Smooth muscle cell (in vitro differentiated cells): ENCODE data around the gene LMAN2. TPM values are rescaled to one million over a fixed set of nuclear protein-coding genes. Genes with fewer than 3 reads are reported as not detected.

Experiments used
- DNase-seq: peaks from one replicate; lab custom pipeline; 2025; ENCODE audit not compliant: unreplicated experiment; lab: John Stamatoyannopoulos, UW
- H2AFZ ChIP-seq: fragments of 200-600 bp; sonication (generic); 2 replicates; pipeline ENCODE4 v1.6.0; 2016; ENCODE audit warnings: antibody characterized with exemption, low read depth, mild to moderate bottlenecking
- H3F3A ChIP-seq: fragments of 200-600 bp; sonication (generic); 2 replicates; pipeline ENCODE4 v1.6.0; 2017; ENCODE audit warnings: antibody characterized with exemption, low read depth
- H3K27ac ChIP-seq: fragments of 200-600 bp; sonication (generic); 2 replicates; pipeline ENCODE4 v1.5.1; 2016; ENCODE audit warnings: low read depth, mild to moderate bottlenecking
- H3K27me3 ChIP-seq: fragments of 200-600 bp; sonication (generic); 2 replicates; pipeline ENCODE4 v1.6.1; 2016; ENCODE audit warnings: low read depth, mild to moderate bottlenecking
- H3K36me3 ChIP-seq: fragments of 200-600 bp; sonication (generic); 2 replicates; pipeline ENCODE4 v1.5.1; 2016; ENCODE audit warnings: low read depth
- H3K4me1 ChIP-seq: fragments of 200-600 bp; sonication (generic); 2 replicates; pipeline ENCODE4 v1.5.1; 2016; ENCODE audit warnings: low read depth
- H3K4me2 ChIP-seq: fragments of 200-600 bp; sonication (generic); 2 replicates; pipeline ENCODE4 v1.6.0; 2016; ENCODE audit warnings: mild to moderate bottlenecking
- H3K4me3 ChIP-seq: fragments of 200-600 bp; sonication (generic); 2 replicates; pipeline ENCODE4 v1.5.1; 2016; ENCODE audit warnings: mild to moderate bottlenecking
- H3K79me2 ChIP-seq: fragments of 200-600 bp; sonication (generic); 2 replicates; pipeline ENCODE4 v1.6.0; 2016; ENCODE audit warnings: low read depth, mild to moderate bottlenecking
- H3K9ac ChIP-seq: fragments of 200-600 bp; sonication (generic); 2 replicates; pipeline ENCODE4 v1.6.0; 2016; ENCODE audit warnings: low read depth
- H3K9me3 ChIP-seq: fragments of 200-600 bp; sonication (generic); replicated peaks from 2 replicates; pipeline ENCODE4 v1.5.1; 2016; ENCODE audit warnings: low read depth
- H4K20me1 ChIP-seq: fragments of 200-600 bp; sonication (generic); 2 replicates; pipeline ENCODE4 v1.6.0; 2016; ENCODE audit warnings: low read depth
- CTCF ChIP-seq: fragments of 200-600 bp; sonication (generic); IDR thresholded peaks from 2 replicates; pipeline ENCODE4 v1.5.1; 2017; ENCODE audit warnings: borderline replicate concordance, mild to moderate bottlenecking, antibody characterized with exemption; ENCODE audit not compliant: insufficient read depth, poor library complexity, severe bottlenecking
- WGBS: methylation state at CpG from one replicate; pipeline ENCODE4 v1.1.7; 2016; ENCODE audit warnings: low lambda C conversion rate; 5-methylcytosine and 5-hydroxymethylcytosine counted together
- polyA plus RNA-seq: library from polyadenylated mRNA; unstranded; fragments of >200 nt; fragmentation: Nextera tagmentation; extraction: Ambion mirVana; gene quantifications from 2 replicates; pipeline ENCODE4 v1.2.1, GENCODE V29; 2016
- total RNA-seq: library from RNA; depleted of rRNA; stranded (reverse); fragments of >200 nt; gene quantifications from 2 replicates; pipeline ENCODE4 v1.2.3, GENCODE V29; 2014

LMAN2 gene
- total and polyA plus RNA-seq, 2 experiments from 2014 or later: 241 to 253 TPM

- Histone ChIP-seq H3F3A (peaks cover 16% of the 10 kb centered on the region), H3K9me3 (no peaks in the 10 kb centered on the region), H3K4me3 (peak overlapping the region; percentile 100), H4K20me1 (peaks cover 17% of the 10 kb centered on the region), H2AFZ (no peak overlapping the region), H3K9ac (peak overlapping the region; percentile 97), H3K27ac (peak overlapping the region; percentile 96), H3K79me2 (peaks cover 30% of the 10 kb centered on the region), H3K4me2 (peak overlapping the region; percentile 100), H3K36me3 (no peaks in the 10 kb centered on the region), H3K4me1 (peaks cover 12% of the 10 kb centered on the region), H3K27me3 (no peaks in the 10 kb centered on the region)
- no peak for DNase-seq
- WGBS: 59% methylated on average over 19 of the region's 19 CpGs
- no peak for TF ChIP-seq CTCF
Measured at GRCh38 chr5:177304392-177305119, 46.9 kb downstream of the LMAN2 start.

DNA sequence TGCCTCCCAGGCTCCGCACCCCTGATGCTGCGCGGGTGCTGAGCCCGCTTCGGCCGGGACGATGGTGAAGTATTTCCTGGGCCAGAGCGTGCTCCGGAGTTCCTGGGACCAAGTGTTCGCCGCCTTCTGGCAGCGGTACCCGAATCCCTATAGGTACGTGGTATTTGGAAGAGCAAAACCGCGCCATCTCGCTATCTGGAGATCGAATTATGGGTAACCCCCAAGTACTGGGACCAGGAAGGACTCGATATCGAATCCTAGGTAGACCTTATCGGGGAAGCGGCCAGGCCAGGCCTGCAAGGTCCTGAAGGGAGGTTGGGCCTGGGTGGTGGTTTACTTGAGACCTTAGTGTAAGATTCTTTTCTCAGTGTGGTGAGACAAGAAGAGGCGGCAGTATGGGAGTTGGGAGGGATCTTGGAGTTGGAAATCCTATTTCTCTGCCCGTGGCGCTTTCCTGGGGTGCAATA is 47.5 kb downstream of the LMAN2 start:
- peak overlapping the region; percentile 96 for H3K27ac ChIP-seq
- H3K4me1 ChIP-seq: peaks cover 12% of the 10 kb centered on the region
- peak overlapping the region; percentile 97 for H3K9ac ChIP-seq
- no peaks in the 10 kb centered on the region for H3K36me3 ChIP-seq
- H3K4me3 ChIP-seq: peak overlapping the region; percentile 100
- H4K20me1 ChIP-seq: peaks cover 21% of the 10 kb centered on the region
- H3K4me2 ChIP-seq: peak overlapping the region; percentile 100
- no peaks in the 10 kb centered on the region for H3K9me3 ChIP-seq
- DNase-seq: no peak
- H3K27me3 ChIP-seq: no peaks in the 10 kb centered on the region
- WGBS: 1% methylated on average over 22 of the region's 25 CpGs
- H3F3A ChIP-seq: peaks cover 22% of the 10 kb centered on the region
- H3K79me2 ChIP-seq: peaks cover 30% of the 10 kb centered on the region
- H2AFZ ChIP-seq: peak overlapping the region; percentile 62
- TF ChIP-seq CTCF: no peak

- peak within 1 kb of the TSS; percentile 100 for H3K4me3 ChIP-seq
- no peaks in the 10 kb centered on the region for H3K9me3 ChIP-seq
- peak within 1 kb of the TSS; percentile 96 for H3K27ac ChIP-seq
- H3K9ac ChIP-seq: peak within 1 kb of the TSS; percentile 97
- peak within 1 kb of the TSS; percentile 100 for H3K4me2 ChIP-seq
- H3K27me3 ChIP-seq: no peaks in the 10 kb centered on the region
- peak within 1 kb of the TSS; percentile 66 for H2AFZ ChIP-seq
- peak; percentile 39 for TF ChIP-seq CTCF
- DNase-seq: peak; percentile 74
- H3F3A ChIP-seq: peaks cover 28% of the 10 kb centered on the region
- H3K4me1 ChIP-seq: peaks cover 12% of the 10 kb centered on the region
- under 1% methylated on average over 57 of the region's 100 CpGs for WGBS
- no peaks in the 10 kb centered on the region for H3K36me3 ChIP-seq
- H4K20me1 ChIP-seq: peaks cover 21% of the 10 kb centered on the region
- peaks cover 30% of the 10 kb centered on the region for H3K79me2 ChIP-seq
Measured at GRCh38 chr5:177303121-177303924, 48.1 kb downstream of the LMAN2 start, which contains the start of the genes PRELID1 and RAB24. Gene PRELID1 (plus strand): TSS chr5:177303799. CDS start chr5:177303986, 187 bp downstream. Gene RAB24 (minus strand): TSS chr5:177303719. CDS start chr5:177303288, 431 bp downstream.
